ENCODE measurements around the gene YPEL5.

Gene YPEL5

DNA sequence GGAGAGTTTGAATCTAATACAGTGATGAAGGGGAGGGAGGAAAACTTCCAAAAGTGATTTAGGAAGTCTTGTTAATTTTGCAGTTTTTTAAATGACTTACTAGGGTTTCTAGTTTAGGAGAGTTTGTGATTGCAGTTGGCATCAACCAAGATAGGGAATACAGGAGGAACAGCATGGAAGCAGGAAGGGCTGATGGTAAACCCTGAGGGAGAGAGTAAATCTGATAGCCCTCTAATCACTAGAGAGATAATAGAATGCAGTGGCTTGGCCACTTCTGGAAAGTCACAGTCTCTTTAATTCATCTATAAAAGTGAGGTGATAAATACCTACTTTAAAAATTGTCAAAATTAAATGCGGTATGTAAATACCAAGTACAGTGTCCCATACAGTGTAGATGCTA, 5.6 kb downstream of the YPEL5 start:
- H3K27ac ChIP-seq (ENCODE audit: low read length), result no peak overlapping the region

GRCh38 chr2:30155202-30155601, 8.4 kb downstream of the YPEL5 start:
- H3K4me3 ChIP-seq (ENCODE audit: low read length), result no peak overlapping the region
- H3K36me3 ChIP-seq (ENCODE audit: control insufficient read depth, low read depth, low read length), result peaks cover 27% of the 10 kb centered on the region
- H3K4me1 ChIP-seq (ENCODE audit: control insufficient read depth, low read depth, low read length), result peaks cover 19% of the 10 kb centered on the region
- no peak overlapping the region for H3K27ac ChIP-seq (ENCODE audit: low read length)
- H3K27me3 ChIP-seq (ENCODE audit: control insufficient read depth, insufficient read depth, low read length), result no peaks in the 10 kb centered on the region
- no peaks in the 10 kb centered on the region for H3K9me3 ChIP-seq (ENCODE audit: control insufficient read depth, low read depth, low read length)
- no peak overlapping the region for H3K9ac ChIP-seq (ENCODE audit: low read length)

More for the DNA sequence above, 5.6 kb downstream of the YPEL5 start:
- Histone ChIP-seq H3K9ac (ENCODE audit: low read length) (no peak overlapping the region), H3K4me3 (ENCODE audit: low read length) (no peak overlapping the region), H3K9me3 (ENCODE audit: control insufficient read depth, low read depth, low read length) (no peaks in the 10 kb centered on the region), H3K4me1 (ENCODE audit: control insufficient read depth, low read depth, low read length) (peaks cover 43% of the 10 kb centered on the region), H3K36me3 (ENCODE audit: control insufficient read depth, low read depth, low read length) (peaks cover 4% of the 10 kb centered on the region), H3K27me3 (ENCODE audit: control insufficient read depth, insufficient read depth, low read length) (no peaks in the 10 kb centered on the region)

DNA sequence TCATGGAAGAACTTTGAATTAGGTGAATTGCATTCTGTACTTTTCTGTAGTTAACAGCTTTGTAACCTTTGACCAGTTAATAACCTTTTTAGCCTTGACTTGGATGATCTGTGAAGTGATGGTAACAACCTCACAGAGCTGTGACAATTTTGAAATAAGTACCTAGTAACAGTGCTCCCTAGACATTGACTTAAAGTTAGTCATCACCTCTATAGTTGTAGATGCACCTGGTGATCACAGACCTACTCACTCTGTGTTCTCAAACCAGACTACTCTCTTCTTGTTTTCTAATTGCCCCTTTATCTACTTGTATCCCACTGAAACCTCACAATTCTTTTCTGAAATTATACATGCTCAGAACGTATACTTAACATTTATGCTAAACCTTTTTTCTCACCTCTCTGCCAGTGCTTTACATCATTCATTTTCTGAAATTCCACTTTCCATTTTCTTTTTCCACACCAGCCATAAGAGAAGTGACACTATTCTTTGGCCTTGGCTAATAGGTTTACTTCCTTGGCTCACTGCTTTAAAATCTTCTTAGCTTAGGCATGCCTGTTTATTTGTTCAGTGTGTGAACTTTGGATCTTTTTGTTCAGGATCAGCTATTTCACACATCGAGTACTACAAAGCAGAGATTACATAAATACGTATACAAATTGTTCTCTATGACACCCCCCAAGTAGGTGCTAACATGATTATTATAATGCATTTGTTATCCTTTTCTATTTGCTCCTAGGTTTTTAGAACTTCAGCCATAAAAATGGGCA, 9.3 kb downstream of the YPEL5 start:
- no peak overlapping the region for H3K27ac ChIP-seq (ENCODE audit: low read length)
- peaks cover 30% of the 10 kb centered on the region for H3K36me3 ChIP-seq (ENCODE audit: control insufficient read depth, low read depth, low read length)
- no peaks in the 10 kb centered on the region for H3K27me3 ChIP-seq (ENCODE audit: control insufficient read depth, insufficient read depth, low read length)
- no peaks in the 10 kb centered on the region for H3K9me3 ChIP-seq (ENCODE audit: control insufficient read depth, low read depth, low read length)
- no peak overlapping the region for H3K4me3 ChIP-seq (ENCODE audit: low read length)
- no peak overlapping the region for H3K9ac ChIP-seq (ENCODE audit: low read length)
- peaks cover 11% of the 10 kb centered on the region for H3K4me1 ChIP-seq (ENCODE audit: control insufficient read depth, low read depth, low read length)

DNA sequence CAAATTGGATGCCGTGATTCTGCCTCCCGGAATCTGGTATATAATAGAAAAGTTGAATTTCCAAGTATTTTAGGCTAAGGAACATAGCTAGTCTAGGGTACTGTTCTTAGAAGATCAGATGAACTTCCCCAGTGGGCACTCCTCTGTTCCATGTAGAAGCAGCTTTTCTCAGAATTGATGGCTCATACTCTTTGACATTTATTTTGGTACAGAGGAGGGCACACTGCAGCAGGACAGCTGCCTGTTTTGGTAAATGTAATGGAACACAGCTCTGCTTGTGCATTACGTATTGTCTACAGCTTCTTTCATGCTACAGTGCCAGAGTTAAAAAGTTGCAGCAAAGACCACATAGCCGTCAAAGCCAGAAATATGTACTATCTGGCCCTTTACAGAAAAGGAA, 10.8 kb downstream of the YPEL5 start:
- no peaks in the 10 kb centered on the region for H3K27me3 ChIP-seq (ENCODE audit: control insufficient read depth, insufficient read depth, low read length)
- H3K9ac ChIP-seq (ENCODE audit: low read length), result no peak overlapping the region
- no peaks in the 10 kb centered on the region for H3K9me3 ChIP-seq (ENCODE audit: control insufficient read depth, low read depth, low read length)
- peaks cover 3% of the 10 kb centered on the region for H3K4me1 ChIP-seq (ENCODE audit: control insufficient read depth, low read depth, low read length)
- peaks cover 30% of the 10 kb centered on the region for H3K36me3 ChIP-seq (ENCODE audit: control insufficient read depth, low read depth, low read length)
- H3K4me3 ChIP-seq (ENCODE audit: low read length), result no peak overlapping the region
- no peak overlapping the region for H3K27ac ChIP-seq (ENCODE audit: low read length)

GRCh38 chr2:30159766-30160165, 13.0 kb downstream of the YPEL5 start:
- Histone ChIP-seq H3K9ac (ENCODE audit: low read length) (no peak overlapping the region), H3K4me1 (ENCODE audit: control insufficient read depth, low read depth, low read length) (peaks cover 3% of the 10 kb centered on the region), H3K27me3 (ENCODE audit: control insufficient read depth, insufficient read depth, low read length) (no peaks in the 10 kb centered on the region), H3K4me3 (ENCODE audit: low read length) (no peak overlapping the region), H3K27ac (ENCODE audit: low read length) (no peak overlapping the region), H3K9me3 (ENCODE audit: control insufficient read depth, low read depth, low read length) (no peaks in the 10 kb centered on the region), H3K36me3 (ENCODE audit: control insufficient read depth, low read depth, low read length) (peaks cover 30% of the 10 kb centered on the region)

DNA sequence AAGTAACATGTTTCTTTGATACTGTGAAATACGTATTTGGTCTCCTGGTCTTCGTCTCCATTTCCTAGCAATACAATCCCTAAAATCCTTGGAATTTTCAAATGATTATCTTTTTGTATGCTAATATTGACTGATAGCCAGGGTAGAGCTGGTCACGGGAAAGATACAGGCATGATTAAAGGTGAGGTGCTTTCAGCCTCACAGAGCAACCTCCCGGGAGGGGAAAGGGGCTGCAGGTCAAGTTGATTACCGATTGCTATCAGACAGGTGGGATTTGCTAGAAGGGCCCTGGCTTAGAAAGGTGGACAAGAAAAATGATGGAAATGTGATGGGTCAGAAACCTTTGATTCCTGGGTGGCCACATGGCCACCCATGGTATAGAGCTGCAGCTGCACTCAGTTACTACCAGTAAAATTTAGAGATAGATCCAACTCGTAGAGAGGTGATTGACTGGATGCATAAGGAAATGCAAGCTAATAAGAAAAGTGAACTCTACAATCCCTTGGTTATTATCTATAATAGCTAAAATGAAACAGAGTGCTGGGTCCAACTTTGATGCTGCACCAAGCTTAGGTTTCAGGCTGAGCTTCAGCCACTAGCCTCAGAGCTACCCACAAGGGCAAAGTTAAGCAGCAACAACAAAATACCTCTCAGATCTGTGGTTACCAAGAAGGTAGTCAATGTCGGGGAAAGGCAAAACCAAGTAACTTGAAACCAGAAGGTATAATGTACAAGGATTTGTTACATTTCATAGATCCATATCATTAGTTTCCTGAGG, 15.3 kb downstream of the YPEL5 start:
- Histone ChIP-seq H3K27ac (ENCODE audit: low read length) (no peak overlapping the region), H3K9me3 (ENCODE audit: control insufficient read depth, low read depth, low read length) (no peaks in the 10 kb centered on the region), H3K9ac (ENCODE audit: low read length) (no peak overlapping the region), H3K4me1 (ENCODE audit: control insufficient read depth, low read depth, low read length) (peaks cover 3% of the 10 kb centered on the region), H3K36me3 (ENCODE audit: control insufficient read depth, low read depth, low read length) (peaks cover 25% of the 10 kb centered on the region), H3K27me3 (ENCODE audit: control insufficient read depth, insufficient read depth, low read length) (no peaks in the 10 kb centered on the region), H3K4me3 (ENCODE audit: low read length) (no peak overlapping the region)

DNA sequence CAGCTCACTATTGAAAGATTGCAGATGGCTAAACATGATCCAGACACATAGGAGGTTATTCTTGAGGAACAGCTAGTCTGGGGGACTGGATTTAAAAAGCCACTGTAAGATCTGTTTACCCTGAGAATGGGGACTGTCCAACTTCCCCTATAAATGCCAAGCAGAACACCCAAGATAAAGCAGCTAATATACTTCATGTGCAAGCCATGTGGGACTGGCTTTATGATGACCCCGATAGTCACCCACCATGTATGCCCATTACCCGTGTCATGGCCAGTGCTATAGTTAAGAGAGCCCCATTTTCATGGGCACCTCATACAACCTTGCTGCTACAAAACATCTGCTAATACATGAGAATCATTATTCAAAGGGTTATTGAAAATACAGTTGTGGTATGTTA, 16.0 kb downstream of the YPEL5 start:
- H3K9me3 ChIP-seq (ENCODE audit: control insufficient read depth, low read depth, low read length), result no peaks in the 10 kb centered on the region
- H3K4me3 ChIP-seq (ENCODE audit: low read length), result no peak overlapping the region
- no peak overlapping the region for H3K27ac ChIP-seq (ENCODE audit: low read length)
- H3K4me1 ChIP-seq (ENCODE audit: control insufficient read depth, low read depth, low read length), result peaks cover 3% of the 10 kb centered on the region
- H3K9ac ChIP-seq (ENCODE audit: low read length), result no peak overlapping the region
- peaks cover 24% of the 10 kb centered on the region for H3K36me3 ChIP-seq (ENCODE audit: control insufficient read depth, low read depth, low read length)
- no peaks in the 10 kb centered on the region for H3K27me3 ChIP-seq (ENCODE audit: control insufficient read depth, insufficient read depth, low read length)

- no peak overlapping the region for H3K9ac ChIP-seq (ENCODE audit: low read length)
- H3K36me3 ChIP-seq (ENCODE audit: control insufficient read depth, low read depth, low read length), result peaks cover 11% of the 10 kb centered on the region
- H3K4me3 ChIP-seq (ENCODE audit: low read length), result no peak overlapping the region
- H3K27ac ChIP-seq (ENCODE audit: low read length), result no peak overlapping the region
- H3K9me3 ChIP-seq (ENCODE audit: control insufficient read depth, low read depth, low read length), result no peaks in the 10 kb centered on the region
- H3K27me3 ChIP-seq (ENCODE audit: control insufficient read depth, insufficient read depth, low read length), result no peaks in the 10 kb centered on the region
- peaks cover 3% of the 10 kb centered on the region for H3K4me1 ChIP-seq (ENCODE audit: control insufficient read depth, low read depth, low read length)
Observed at GRCh38 chr2:30164131-30164925, 17.5 kb downstream of the YPEL5 start.

GRCh38 chr2:30165050-30165520, 18.3 kb downstream of the YPEL5 start:
- peaks cover 4% of the 10 kb centered on the region for H3K36me3 ChIP-seq (ENCODE audit: control insufficient read depth, low read depth, low read length)
- H3K27ac ChIP-seq (ENCODE audit: low read length), result no peak overlapping the region
- no peak overlapping the region for H3K4me3 ChIP-seq (ENCODE audit: low read length)
- no peaks in the 10 kb centered on the region for H3K27me3 ChIP-seq (ENCODE audit: control insufficient read depth, insufficient read depth, low read length)
- no peaks in the 10 kb centered on the region for H3K9me3 ChIP-seq (ENCODE audit: control insufficient read depth, low read depth, low read length)
- no peak overlapping the region for H3K9ac ChIP-seq (ENCODE audit: low read length)
- peaks cover 3% of the 10 kb centered on the region for H3K4me1 ChIP-seq (ENCODE audit: control insufficient read depth, low read depth, low read length)

DNA sequence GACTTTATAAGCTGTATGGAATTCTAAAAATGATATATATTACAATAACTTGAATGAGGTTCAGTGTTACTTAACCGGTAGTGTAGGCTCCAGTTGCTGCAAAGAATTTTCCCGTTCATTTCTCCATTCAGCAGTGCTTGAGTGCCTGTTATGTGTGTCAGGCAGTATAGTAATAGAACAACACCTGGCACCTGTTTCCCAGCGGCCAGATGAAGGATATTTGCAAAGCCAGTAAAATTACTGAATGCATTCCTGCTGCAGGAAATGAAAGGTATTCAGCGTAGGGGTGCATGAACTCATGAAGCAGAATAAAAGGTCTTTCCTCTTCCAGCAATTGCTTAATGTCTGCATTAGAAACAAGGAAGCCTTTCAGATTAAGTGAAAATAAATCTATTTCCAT, 18.8 kb downstream of the YPEL5 start:
- Histone ChIP-seq H3K36me3 (ENCODE audit: control insufficient read depth, low read depth, low read length) (no peaks in the 10 kb centered on the region), H3K27me3 (ENCODE audit: control insufficient read depth, insufficient read depth, low read length) (no peaks in the 10 kb centered on the region), H3K4me3 (ENCODE audit: low read length) (no peak overlapping the region), H3K9ac (ENCODE audit: low read length) (no peak overlapping the region), H3K4me1 (ENCODE audit: control insufficient read depth, low read depth, low read length) (peaks cover 3% of the 10 kb centered on the region), H3K27ac (ENCODE audit: low read length) (no peak overlapping the region), H3K9me3 (ENCODE audit: control insufficient read depth, low read depth, low read length) (no peaks in the 10 kb centered on the region)

DNA sequence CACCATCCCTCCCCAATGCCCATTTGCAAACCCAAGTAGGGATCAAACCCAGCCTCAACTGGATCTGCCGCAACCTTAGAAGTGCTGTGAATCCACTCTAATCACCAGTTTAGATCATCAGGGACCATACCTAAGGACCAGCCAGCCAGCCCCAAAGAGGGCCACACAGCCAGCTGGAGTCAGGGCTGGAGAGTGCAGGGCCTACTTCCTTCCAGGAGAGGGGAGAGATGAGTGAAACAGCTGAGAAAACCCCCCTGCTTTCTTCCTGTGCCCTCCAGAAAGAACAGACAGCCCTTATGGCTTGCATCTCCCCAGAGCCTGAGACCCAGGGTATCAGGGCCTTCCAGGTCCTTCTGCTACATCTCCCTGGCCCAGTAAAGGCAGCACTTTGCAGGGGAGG, 25.8 kb downstream of the YPEL5 start:
- Histone ChIP-seq H3K36me3 (ENCODE audit: control insufficient read depth, low read depth, low read length) (no peaks in the 10 kb centered on the region), H3K27ac (ENCODE audit: low read length) (no peak overlapping the region), H3K27me3 (ENCODE audit: control insufficient read depth, insufficient read depth, low read length) (no peaks in the 10 kb centered on the region), H3K9me3 (ENCODE audit: control insufficient read depth, low read depth, low read length) (no peaks in the 10 kb centered on the region), H3K9ac (ENCODE audit: low read length) (no peak overlapping the region), H3K4me1 (ENCODE audit: control insufficient read depth, low read depth, low read length) (no peaks in the 10 kb centered on the region), H3K4me3 (ENCODE audit: low read length) (no peak overlapping the region)
